Measurements from ENCODE around the gene PRKCE. TPM values are rescaled to one million over a fixed set of nuclear protein-coding genes. Genes with fewer than 3 reads are reported as not detected.

Gene PRKCE
- total and polyA plus RNA-seq, 2 experiments from 2014 or later, result 9.6 to 11.9 TPM

GRCh38 chr2:45822272-45822630 lies 170.8 kb downstream of the PRKCE start:
- Histone ChIP-seq H3K27me3 (no peaks in the 10 kb centered on the region), H3K4me1 (ENCODE audit: insufficient read depth) (peaks cover 17% of the 10 kb centered on the region), H3K27ac (peak overlapping the region; percentile 20), H3K9me3 (ENCODE audit: low read depth) (no peaks in the 10 kb centered on the region), H2AFZ (no peak overlapping the region), H3K4me2 (peak overlapping the region; percentile 20), H3K9me2 (replicated peaks; ENCODE audit: insufficient read depth) (no peaks in the 10 kb centered on the region), H3K36me3 (replicated peaks; ENCODE audit: insufficient read depth, low read depth) (no peaks in the 10 kb centered on the region), H3K79me2 (no peaks in the 10 kb centered on the region), H4K20me1 (ENCODE audit: insufficient read depth, poor library complexity, severe bottlenecking) (no peaks in the 10 kb centered on the region), H3K4me3 (no peak overlapping the region)
- no peak for TF ChIP-seq EZH2phosphoT487 (IDR thresholded peaks at IDR 0.05; ENCODE audit: low read depth, severe bottlenecking, unreplicated experiment)
- no peak for TF ChIP-seq EZH2 (IDR thresholded peaks at IDR 0.05; ENCODE audit: borderline replicate concordance)
- no peak for TF ChIP-seq CTCF (IDR thresholded peaks at IDR 0.05; ENCODE audit: poor library complexity)
- DNase-seq (ENCODE audit: low spot score), result peak; percentile 17
- WGBS (ENCODE audit: low lambda C conversion rate, missing lambda C conversion rate), result 61% methylated on average over 5 of the region's 5 CpGs

GRCh38 chr2:45823723-45824206 lies 172.3 kb downstream of the PRKCE start:
- H3K4me1 ChIP-seq (ENCODE audit: insufficient read depth), result peaks cover 17% of the 10 kb centered on the region
- H3K27me3 ChIP-seq, result no peaks in the 10 kb centered on the region
- WGBS (ENCODE audit: low lambda C conversion rate, missing lambda C conversion rate), result 86% methylated on average over 4 of the region's 4 CpGs
- H3K27ac ChIP-seq, result no peak overlapping the region
- no peak for DNase-seq (ENCODE audit: low spot score)
- H3K79me2 ChIP-seq, result no peaks in the 10 kb centered on the region
- no peaks in the 10 kb centered on the region for H3K9me3 ChIP-seq (ENCODE audit: low read depth)
- no peaks in the 10 kb centered on the region for H3K9me2 ChIP-seq (replicated peaks; ENCODE audit: insufficient read depth)
- H2AFZ ChIP-seq, result no peak overlapping the region
- H3K4me2 ChIP-seq, result no peak overlapping the region
- no peaks in the 10 kb centered on the region for H4K20me1 ChIP-seq (ENCODE audit: insufficient read depth, poor library complexity, severe bottlenecking)
- TF ChIP-seq EZH2 (IDR thresholded peaks at IDR 0.05; ENCODE audit: borderline replicate concordance) (no peak), EZH2phosphoT487 (IDR thresholded peaks at IDR 0.05; ENCODE audit: low read depth, severe bottlenecking, unreplicated experiment) (no peak), CTCF (IDR thresholded peaks at IDR 0.05; ENCODE audit: poor library complexity) (no peak)
- H3K36me3 ChIP-seq (replicated peaks; ENCODE audit: insufficient read depth, low read depth), result no peaks in the 10 kb centered on the region
- no peak overlapping the region for H3K4me3 ChIP-seq

GRCh38 chr2:45825001-45825651 lies 173.7 kb downstream of the PRKCE start:
- no peaks in the 10 kb centered on the region for H3K9me3 ChIP-seq (ENCODE audit: low read depth)
- 93% methylated on average over 6 of the region's 6 CpGs for WGBS (ENCODE audit: low lambda C conversion rate, missing lambda C conversion rate)
- H3K27me3 ChIP-seq, result no peaks in the 10 kb centered on the region
- peaks cover 17% of the 10 kb centered on the region for H3K4me1 ChIP-seq (ENCODE audit: insufficient read depth)
- no peaks in the 10 kb centered on the region for H3K9me2 ChIP-seq (replicated peaks; ENCODE audit: insufficient read depth)
- no peak overlapping the region for H2AFZ ChIP-seq
- TF ChIP-seq CTCF (IDR thresholded peaks at IDR 0.05; ENCODE audit: poor library complexity), result no peak
- no peak for TF ChIP-seq EZH2phosphoT487 (IDR thresholded peaks at IDR 0.05; ENCODE audit: low read depth, severe bottlenecking, unreplicated experiment)
- no peak for TF ChIP-seq EZH2 (IDR thresholded peaks at IDR 0.05; ENCODE audit: borderline replicate concordance)
- H3K36me3 ChIP-seq (replicated peaks; ENCODE audit: insufficient read depth, low read depth), result no peaks in the 10 kb centered on the region
- no peak overlapping the region for H3K4me3 ChIP-seq
- no peaks in the 10 kb centered on the region for H3K79me2 ChIP-seq
- no peak for DNase-seq (ENCODE audit: low spot score)
- H3K27ac ChIP-seq, result no peak overlapping the region
- H4K20me1 ChIP-seq (ENCODE audit: insufficient read depth, poor library complexity, severe bottlenecking), result no peaks in the 10 kb centered on the region
- no peak overlapping the region for H3K4me2 ChIP-seq
